ENCODE data around the gene PGAM2.

DNA sequence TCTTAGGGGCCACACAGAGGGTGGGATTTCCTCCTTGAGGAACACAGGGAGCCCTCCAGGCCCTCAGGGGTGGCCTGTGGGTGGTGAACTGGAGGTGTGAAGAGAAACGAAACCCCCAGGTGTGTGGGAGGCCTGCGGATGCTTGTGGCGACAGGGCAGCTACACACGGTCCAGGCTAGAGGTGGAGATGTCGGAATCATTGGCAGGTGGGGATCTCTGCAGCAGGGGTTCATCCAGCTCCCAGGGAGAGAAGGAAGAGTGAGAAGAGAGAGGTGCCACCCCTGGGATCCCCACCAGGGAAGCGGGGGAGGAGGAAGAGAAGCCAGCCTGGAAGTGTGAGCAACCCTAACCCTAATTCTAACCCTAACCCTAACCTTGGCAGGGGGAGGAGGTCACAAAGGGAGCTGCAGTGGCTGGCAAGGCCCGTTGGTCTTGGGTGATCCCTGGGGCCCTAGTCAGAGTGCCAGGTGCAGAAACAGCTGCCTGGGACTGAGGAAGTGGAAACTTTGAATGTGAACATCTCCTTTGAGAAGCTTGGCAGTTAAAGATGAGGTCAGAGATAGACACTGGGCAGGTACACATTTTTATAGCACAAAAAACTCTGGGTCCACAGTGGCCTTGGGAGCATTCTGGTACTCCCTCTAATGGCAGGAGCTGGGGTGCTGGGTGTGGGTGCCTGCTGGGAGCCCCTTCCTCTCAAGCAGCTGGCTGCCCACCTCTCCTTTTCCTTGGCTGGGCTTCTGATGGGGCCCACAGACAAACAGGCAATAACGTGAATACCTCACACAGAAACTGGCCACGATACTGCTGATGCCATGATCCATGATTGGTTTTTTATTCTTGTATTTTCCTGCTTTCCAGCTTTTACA, 31.9 kb upstream of the PGAM2 start:
- TF ChIP-seq EZH2 (IDR thresholded peaks at IDR 0.05; ENCODE audit: insufficient read depth, poor library complexity, severe bottlenecking): no peak
- TF ChIP-seq EZH2phosphoT487 (IDR thresholded peaks at IDR 0.05; ENCODE audit: insufficient read depth, low read depth): no peak
